ENCODE data around the gene WFDC5.
"Not testable (repeated sequence)": the region's sequence is repeated elsewhere in the genome, so short reads cannot be mapped to it uniquely, and the experiment has no call there.

WFDC5 gene, protein sequence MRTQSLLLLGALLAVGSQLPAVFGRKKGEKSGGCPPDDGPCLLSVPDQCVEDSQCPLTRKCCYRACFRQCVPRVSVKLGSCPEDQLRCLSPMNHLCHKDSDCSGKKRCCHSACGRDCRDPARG

DNA sequence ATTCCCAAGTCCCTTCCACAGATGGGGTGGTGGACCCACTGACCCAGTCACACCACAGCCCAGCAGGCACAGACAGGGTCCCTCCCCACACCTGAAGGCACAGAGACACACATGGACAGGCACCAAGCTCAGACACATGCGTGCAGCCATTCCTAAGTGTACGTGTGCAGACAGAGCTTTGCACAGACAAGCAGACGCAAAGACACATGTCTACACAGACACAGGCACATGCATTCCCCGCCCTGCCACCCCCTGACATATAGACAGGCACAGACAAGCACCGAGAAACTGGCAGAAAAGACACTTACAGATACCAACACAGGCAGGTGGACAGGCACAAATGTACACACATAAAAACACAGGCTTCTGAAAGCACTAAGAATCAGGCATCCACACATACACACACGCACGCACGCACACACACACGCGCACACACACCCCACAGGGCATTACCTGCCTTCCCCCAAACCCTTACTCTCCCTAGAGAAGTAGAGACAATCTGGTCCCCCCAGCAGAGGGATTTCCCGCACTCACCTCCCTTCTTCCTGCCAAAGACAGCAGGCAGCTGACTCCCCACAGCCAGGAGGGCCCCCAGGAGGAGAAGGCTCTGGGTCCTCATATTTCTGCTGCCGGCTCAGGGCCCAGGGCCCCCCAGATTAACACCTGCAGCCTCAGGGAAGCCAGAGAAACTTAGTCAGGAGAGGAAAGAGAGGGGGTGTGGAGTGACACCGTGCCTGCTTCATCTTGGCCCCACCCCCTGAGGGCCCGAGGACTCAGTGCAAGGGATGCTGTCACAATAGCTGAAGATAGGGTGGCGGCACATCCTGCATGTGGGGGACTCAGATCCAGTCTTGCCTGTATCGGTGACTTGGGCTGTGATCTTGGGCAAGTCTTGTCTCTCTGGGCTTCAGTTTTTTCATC is at the start of gene WFDC5:
Gene WFDC5, minus strand, starts transcription at position 710 of the 921 bp plus-strand sequence. Its CDS starts 91 bp downstream, at position 619.
- DNase-seq: no peak

DNA sequence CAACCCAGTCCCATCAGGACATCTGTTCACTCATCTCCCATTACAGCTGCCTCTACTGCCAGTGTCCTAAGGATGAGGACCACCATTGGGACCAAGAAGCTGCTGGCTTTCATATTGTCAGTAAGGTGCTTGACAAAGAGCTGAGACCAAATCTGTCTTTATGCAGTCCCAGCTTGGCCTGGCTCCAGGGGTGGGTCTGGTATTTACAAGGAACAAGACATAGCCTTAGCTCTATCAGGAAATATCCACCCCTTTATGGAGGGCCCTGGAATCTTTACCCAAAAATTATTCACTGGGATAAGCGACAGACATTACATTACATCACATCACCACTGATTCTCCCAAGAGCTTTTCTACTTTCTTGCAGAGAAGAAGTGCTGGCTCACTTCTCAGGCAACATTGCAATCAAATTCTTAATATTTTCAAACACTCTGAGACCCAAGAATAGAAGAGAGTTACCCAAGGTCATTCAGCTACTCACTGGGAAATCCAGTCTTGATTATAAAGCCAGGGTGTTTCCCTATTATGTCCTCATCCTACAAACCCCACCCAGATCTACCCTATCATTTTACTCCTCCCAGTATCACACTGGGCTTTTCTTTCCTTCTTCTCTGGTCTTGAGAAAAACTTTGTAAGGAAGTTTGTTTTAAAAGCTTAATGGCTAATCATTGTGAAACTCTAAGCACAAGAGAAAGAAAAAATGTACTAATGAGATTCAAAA is 48.3 kb upstream of the WFDC5 start:
- DNase-seq: no peak

DNA sequence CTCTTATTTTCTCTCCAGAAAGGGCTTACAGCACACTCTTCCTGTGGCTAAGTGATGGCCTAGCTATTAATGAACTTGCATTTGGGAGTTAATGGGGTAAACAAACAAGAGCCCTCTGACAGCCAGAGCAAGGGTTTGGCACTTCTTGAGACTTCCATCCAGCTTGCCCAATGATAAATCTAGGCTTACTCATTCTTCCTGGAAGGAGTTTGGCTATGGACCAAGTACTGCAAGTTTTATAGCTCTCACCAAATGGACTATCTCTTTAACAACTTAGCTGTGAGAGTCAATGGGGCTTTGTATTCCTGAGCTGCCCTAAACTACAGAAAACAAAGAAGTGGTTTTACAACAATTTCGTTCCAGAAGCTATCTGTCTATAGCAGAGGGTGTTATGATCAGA is 43.0 kb upstream of the WFDC5 start:
- DNase-seq: peak; percentile 67

DNA sequence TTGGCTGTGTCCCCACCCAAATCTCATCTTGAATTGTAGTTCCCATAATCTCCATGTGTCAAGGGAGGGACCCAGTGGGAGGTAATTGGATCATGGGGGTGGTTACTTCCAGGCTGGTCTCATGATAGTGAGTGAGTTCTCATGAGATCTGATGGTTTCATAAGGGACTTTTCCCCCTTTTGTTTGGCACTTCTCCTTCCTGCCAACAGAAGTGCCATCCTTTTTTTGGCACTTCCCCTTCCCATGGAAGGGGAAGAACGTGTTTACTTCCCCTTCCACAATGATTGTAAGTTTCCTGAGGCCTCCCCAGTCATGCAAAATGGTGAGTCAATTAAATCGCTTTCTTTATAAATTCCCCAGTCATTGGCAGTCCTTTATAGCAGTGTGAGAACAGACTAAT is 41.7 kb upstream of the WFDC5 start:
- no peak for DNase-seq

DNA sequence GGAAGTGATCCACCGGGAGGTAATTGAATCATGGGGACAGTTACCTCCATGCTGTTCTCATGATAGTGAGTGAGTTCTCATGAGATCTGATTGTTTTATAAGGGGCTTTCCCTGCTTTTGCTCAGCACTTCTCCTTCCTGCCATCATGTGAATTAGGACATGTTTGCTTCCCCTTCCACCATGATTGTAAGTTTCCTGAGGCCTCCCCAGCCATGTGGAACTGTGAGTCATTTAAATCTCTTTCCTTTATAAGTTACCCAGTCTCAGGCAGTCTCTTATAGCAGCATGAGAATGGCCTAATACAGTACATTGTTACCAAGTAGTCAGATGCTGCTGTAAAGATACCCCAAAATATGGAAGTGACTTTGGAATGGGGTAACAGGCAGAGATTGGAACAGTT is 39.8 kb upstream of the WFDC5 start:
- not testable (repeated sequence) for DNase-seq

DNA sequence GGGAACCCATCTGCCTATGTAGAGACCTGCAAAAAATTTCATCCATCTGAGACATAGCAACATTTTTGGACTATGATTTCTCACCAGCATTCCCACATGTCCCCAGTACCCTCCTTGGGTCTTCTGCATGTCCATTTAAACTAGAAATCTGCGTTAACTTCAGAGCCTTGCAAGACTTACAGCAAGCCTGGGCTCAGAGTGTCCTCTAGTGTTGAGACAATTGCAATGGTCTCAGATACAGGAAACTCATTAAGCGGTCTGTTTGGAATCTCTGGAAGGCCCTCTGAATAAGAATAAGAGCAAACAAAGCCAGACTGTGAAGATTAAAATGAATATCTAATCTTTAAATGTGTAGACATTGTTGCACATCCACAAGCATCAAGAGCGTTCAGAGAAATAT is 39.2 kb upstream of the WFDC5 start:
- DNase-seq: no peak

DNA sequence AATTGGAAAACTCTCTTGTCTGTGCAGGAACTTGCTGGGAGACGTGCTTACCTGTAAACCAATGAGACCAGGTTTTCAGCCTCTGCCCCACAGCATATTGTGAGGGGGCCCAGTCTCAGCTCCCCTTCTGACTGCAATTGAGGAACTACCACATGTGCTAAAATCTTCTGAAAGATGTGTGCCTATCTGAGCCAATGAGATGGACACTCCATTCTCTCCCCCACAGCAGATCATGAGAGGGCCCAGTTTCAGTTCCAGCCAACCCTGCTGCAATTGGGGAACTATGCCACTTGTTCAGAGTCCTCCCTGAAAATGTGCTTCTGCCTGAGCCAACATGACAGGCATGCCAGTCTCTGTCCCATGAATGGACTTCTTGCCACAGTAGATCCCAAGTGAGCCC is 38.8 kb upstream of the WFDC5 start:
- no peak for DNase-seq

DNA sequence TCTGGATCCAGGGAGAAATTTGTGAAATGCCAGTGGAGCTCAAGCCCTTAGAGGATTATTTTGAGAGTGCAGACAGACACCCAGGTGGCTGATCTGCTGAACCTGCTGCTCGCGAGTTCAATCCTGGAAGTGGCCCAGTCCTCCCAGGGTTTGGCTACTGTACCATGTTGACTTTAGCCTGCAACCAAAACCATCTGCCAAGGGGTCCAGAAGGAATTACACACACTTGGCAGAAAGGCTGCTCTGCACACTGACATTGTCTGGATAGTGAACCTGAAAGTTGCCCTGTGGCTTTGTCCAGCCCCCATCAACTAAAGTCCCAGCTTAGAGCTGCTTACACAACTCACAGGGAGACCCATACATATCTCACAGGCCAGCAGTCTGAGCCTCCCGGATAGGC is 38.2 kb upstream of the WFDC5 start:
- no peak for DNase-seq

DNA sequence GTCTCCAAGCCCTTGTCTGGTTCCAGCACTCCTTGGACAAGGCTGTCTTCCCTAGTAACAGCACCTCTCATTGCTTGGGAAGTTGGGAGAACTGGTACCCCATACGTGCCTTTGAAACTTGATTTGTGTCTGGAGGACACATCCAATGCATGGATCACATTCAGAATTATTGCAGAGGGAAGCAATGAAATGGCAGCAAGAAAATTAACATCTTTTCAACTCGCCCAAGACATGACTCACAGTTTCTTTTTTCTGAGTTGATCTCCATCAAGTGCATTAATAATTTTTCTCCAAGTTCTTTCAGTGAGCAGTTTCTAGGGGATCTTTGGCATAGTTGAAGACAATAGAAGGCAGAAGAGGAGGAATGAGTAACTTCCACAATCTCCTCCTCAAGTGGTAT is 37.4 kb upstream of the WFDC5 start:
- DNase-seq: no peak

DNA sequence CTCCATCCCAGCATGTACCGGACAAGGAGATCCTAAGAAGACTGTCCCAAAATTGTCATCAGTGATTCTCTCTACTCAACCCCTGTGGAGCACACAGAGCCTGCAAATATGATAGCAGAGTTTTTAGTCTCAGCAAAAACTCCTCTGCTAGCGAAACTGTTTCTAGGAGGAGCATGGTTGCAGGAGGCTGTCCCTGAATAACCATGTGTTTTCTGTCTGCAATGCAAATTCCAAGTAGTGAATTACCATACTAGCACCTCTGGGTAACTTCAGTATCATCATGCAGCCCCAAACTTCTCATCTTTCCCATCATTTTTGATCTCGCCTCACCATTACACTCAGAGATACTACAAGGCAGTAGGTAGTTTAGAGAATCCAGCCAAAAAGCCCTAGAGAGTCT is 34.1 kb upstream of the WFDC5 start:
- DNase-seq: no peak

DNA sequence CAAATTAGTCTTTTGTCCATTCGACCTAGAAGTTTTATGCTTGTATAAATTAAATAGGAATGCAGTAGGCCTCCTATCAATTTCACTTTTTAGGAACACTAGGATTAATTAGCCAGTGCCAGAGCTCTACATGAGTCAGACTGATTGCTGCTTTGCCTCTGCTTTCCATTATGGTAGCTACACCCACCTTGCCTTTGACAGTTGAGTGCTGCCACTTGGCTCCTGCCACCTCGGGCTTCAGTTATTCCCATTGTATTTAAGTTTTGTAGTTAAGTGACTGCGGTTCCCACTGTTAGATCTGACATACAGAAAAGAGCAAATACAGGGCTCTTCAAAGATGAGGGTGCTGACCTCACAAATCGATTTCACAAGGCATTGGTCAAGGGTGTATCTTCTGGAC is 25.9 kb upstream of the WFDC5 start:
- DNase-seq: no peak

DNA sequence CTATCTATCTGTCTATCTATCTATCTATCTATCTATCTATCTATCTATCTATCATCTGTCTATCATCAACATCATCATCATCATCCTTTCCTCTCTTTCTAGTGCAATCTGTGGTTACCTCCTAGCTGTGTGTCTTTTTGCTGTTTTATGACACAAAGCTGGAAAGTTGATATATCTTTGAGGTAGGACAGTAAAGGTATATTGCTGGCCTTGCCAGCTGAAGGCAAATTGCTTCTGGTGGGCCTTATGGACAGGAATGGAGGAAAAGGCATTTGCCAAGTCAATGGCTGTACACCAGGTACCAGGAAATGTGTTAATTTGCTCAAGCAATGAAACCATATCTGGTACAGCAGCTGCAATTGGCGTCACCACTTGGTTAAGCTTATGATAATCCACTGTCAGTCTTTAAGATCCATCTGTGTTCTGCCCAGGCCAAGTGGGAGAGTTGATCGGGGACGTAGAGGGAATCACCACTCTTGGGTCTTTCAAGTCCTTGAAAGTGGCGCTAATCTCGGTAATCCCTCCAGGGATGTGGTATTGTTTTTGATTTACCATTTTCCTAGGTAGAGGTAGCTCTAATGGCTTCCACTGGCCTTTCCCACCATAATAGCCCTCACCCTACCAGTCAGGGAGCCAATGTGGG is 24.9 kb upstream of the WFDC5 start:
- DNase-seq: not testable (repeated sequence)

DNA sequence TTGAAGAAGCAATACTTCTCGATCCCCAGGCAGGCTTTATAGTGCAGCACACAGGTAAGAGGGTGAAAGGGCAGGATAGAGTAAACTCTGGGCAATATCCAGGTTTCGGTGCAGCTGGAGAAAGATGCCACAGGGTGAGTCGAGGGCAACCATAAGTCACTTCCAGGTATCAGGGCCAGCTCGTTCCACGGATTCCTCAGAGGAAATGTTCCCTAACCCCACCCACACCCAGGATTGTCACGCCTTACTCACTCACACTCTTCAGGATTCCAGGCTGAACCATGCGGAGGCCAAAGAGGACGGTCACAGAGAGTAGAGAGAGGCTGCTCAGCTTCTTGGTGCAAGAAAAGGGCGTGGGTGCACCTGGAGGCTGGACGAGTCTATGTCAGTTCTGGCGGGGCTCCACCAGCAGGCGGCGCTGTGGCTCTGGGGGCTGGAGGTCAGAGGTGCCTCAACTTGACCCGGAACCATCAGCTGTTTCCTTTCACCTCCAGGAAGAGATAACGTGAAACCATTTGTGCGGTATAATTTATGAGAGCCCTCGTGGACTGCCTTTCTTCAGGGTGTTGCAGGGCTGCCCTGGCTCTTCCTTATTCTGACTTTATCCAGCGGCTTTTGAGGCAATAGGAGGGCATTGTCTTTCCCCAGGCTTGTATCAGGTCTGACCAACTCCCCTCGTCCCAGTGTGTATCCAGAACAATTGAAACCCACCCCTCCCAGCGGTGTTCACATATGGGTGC is 23.8 kb upstream of the WFDC5 start:
- no peak for DNase-seq

DNA sequence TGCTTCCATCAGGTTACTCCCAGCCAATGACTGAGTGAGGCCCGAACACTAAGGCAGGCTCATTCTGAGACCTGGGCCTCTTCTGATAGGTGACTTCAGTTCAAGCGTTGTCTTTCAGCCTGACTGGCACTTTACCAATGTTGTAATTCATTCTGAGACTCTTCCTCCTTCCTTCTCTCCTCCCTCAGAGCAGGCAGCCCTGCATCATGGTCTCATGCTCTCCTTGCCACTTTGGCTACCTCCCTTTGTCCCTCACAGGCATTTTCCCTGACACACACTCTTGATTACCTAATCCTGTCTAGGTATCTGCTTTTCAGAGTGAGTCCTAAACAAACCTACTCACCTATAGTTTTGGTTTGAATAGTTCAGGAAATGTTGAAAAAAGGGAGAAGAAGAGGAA is 21.9 kb upstream of the WFDC5 start:
- DNase-seq: no peak

DNA sequence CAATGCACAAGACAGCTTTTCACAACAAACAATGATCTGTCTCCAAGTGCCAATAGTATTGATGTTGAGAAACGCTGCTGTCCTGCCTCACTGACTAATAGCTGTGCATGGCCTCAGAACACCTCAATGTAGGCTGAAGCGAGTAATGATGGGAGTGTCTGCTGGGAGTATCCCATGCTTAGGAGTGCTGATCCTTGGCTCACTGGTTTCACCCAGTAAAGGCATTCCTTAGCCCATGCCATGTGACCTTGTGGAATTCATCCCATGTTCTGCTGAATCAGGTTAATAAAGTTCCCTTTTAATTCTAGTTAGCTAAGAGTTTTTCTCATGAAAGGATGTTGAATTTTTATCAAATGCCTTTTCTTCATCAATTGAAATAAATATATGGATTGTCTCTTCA is 13.1 kb upstream of the WFDC5 start:
- no peak for DNase-seq

DNA sequence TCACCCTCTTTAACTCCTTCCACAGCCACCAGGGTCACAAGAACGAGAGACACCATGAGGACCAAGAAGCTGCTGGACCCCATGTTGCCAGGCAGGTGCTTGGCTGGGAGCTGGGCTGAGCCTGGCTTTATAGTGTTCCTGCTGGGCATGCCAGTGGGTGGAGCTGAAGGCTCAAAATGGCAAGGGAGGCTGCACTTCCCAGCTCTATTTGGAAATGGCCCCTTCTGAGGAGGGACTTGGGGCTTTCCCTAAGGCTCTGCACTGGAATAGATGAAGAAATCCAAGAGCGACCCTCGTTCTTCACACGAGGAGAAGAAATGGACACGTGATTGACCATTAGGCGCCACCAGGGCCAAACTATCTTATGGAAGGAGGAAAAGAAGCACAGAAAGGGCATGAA is 9.4 kb upstream of the WFDC5 start, which contains the start of gene WFDC12:
Gene WFDC12, minus strand, starts transcription at position 101 of the 400 bp plus-strand sequence. Its CDS starts 18 bp downstream, at position 83.
- no peak for DNase-seq

DNA sequence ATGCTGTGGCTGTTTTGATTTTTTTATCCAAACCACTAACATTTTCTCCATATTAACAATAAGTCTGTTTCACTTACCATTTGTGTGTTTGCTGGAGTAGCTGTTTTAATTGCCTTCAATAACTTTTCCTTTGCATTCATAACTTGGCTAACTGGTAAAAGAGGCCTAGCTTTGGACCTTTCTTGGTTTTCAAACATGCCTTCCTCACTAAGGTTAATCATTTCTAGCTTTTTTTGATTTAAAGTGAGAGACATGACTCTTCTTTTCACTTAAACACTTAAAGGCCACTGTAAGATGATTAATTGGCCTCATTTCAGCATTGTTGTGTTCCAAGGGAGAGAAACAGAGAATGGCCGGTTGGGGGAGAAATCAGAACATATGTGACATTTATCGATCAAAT is 6.4 kb upstream of the WFDC5 start:
- DNase-seq: no peak

DNA sequence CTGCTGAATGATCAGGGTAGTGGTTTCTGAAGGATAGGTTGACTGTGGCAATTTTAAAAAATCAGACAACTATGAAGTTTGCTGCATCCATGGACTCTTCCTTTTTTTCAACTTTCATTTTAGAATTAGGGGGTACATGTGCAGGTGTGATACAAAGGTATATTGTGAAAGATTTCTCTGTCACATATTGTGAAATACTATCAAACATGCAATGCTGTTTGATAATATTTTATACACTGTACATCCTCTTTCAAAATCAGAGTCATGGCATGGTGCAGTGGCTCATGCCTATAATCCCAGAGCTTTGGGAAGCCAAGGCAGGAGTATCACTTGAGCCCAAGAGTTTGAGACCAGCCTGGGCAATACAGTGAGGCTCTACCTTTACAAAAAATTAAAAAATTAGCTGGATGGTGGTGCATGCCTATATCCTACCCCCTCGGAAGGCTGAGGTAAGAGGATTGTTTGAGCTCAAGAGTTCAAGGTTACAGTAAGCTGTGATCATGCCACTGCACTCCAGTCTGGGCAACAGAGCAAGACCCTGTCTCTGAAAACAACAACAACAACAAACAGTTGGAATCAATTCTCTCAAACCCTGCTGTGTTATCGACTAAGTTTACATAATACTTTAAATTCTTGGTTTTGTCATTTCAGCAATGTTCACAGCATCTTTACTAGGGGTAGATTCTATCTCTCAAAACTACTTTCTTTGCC is 4.7 kb upstream of the WFDC5 start:
- DNase-seq: no peak

DNA sequence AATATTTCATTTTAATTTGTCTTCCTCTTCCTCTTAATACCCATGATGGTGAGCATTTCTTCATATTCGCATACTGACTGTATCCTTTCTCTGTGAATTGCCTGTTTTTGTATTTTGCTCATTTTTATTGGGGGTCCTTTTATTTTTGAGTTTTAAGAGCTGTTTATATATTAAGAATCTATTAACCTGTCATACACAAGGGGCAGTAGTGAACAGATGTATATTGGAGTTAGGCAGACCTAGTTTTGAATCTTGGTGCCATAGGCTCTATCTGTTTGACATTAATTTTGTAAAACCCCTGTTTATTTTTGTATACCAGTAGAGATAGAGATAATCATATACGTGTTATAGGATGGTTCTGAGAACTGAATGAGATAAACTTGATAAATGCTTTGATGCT is 3.1 kb upstream of the WFDC5 start:
- no peak for DNase-seq

DNA sequence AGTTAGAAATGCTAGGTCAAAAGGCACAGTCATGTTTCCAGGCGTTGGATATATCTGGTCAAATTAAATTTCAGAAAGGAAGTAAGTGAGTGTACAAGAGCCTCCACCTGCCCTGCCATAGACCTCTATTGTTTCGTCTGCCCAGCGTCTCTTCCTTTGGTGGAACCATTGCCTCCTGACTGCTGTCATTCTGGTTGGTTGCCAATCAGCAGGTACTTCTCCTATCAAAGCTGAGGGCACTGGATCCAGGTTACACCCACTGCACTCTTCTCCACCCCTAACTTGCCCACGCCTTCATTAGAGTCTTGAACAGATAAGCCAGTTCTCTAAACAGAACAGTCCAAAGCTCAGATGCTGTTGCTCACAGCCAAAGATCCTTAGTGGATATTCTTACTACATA is 2.6 kb upstream of the WFDC5 start:
- no peak for DNase-seq

DNA sequence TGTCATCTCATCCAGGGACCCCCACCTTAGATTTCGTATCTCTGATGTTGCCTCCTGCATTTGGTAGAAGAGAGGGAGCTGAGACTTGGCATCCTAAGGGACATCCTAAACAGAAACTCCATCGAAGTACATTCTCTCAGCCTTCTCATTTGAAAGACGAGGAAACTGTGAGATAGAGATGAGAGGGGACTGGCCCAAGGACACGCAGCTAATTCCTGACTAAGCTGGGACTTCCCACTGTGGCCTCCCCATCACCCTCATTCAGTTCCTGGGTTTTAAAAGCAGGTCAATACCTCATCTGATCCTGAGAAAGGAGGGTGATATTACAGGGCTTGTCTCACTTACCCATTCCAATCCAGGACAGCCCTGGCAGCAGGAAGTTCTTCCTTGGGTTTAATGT is 855 bp upstream of the WFDC5 start:
- DNase-seq: no peak

DNA sequence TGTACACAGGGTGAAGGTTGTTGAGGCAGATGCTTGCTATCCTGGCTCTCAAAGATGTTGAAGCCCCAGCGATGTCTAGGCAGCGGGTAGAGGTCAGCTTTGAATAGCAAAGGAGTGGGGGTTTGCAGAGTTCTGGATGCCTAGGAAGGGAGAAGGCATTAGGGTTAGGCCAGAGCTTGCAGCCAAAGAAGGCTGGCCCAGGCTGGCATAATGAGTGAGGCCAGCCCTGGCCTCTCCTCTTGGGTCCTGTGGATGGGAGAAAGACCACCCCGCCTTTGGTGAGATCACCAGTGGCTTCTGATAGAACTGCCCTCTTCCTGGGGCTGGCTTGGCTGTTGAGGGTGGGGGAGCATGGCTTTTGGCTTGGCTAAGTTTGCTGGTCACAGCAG is 406 bp upstream of the WFDC5 start:
- DNase-seq: no peak
